ENCODE data around the gene PYGM. TPM values are rescaled to one million over a fixed set of nuclear protein-coding genes. Genes with fewer than 3 reads are reported as not detected.

The PYGM gene
- total RNA-seq, 1 experiment from 2014 or later = 1.6 TPM

DNA sequence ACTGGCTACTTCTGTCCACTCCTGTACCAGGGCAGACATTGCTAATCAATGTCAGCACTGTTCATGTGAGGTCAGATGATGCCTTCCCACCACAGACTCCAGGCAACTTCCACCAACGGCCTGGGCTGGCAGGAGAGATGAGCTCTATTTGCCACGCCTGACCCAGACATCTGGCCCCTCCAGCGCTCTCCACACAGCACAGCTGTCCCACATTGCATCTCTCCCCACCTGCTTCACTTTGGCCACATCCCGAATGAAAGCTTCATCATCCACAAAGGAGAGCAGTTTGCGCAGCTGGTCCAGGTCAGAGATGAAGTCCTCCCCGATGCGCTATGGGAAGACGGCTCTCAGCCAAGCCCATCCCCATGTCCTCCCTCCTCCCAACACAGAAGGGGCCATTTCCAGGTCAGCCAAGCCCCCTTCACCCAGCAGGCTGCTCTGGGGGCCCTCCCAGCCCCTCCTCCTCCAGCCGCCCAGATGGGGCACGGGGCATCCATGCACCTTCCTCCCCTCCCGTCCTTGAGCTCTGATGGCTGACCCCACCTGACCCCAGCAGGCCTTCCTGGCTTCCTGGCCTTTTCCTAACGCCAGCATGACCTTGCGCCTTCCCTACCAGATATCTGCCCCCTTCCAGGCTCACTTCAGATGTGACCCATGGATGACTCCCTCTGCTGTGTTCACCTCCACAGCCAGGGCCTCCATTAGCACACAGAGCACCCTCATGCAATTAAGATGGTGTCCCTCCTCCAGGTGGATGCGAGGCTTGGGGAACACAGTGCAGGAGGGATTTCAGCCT lies 7.4 kb downstream of the PYGM start:
- H3K4me3 ChIP-seq = no peak overlapping the region
- no peak overlapping the region for H3K4me2 ChIP-seq
- no peaks in the 10 kb centered on the region for H3K4me1 ChIP-seq (replicated peaks; ENCODE audit: insufficient read depth)
- no peaks in the 10 kb centered on the region for H3K36me3 ChIP-seq (ENCODE audit: low read depth)
- no peaks in the 10 kb centered on the region for H4K20me1 ChIP-seq (ENCODE audit: insufficient read depth)
- H3K27ac ChIP-seq = no peak overlapping the region
- H3K27me3 ChIP-seq (ENCODE audit: insufficient read depth, low read depth) = no peaks in the 10 kb centered on the region
- intact Hi-C loops (cut with micrococcal nuclease; ENCODE audit: unreplicated experiment) = no loop called here
- peaks cover 18% of the 10 kb centered on the region; the same call in 1 of the 2 replicates for H3F3A ChIP-seq (ENCODE audit: insufficient read depth, low read depth)
- TF ChIP-seq, protein P1, sequence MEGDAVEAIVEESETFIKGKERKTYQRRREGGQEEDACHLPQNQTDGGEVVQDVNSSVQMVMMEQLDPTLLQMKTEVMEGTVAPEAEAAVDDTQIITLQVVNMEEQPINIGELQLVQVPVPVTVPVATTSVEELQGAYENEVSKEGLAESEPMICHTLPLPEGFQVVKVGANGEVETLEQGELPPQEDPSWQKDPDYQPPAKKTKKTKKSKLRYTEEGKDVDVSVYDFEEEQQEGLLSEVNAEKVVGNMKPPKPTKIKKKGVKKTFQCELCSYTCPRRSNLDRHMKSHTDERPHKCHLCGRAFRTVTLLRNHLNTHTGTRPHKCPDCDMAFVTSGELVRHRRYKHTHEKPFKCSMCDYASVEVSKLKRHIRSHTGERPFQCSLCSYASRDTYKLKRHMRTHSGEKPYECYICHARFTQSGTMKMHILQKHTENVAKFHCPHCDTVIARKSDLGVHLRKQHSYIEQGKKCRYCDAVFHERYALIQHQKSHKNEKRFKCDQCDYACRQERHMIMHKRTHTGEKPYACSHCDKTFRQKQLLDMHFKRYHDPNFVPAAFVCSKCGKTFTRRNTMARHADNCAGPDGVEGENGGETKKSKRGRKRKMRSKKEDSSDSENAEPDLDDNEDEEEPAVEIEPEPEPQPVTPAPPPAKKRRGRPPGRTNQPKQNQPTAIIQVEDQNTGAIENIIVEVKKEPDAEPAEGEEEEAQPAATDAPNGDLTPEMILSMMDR (conservative IDR thresholded peaks at IDR 0.05) = no peak
- TF ChIP-seq EZH2 (IDR thresholded peaks at IDR 0.05; ENCODE audit: low read depth) = no peak
- no peaks in the 10 kb centered on the region for H3K9me2 ChIP-seq (ENCODE audit: insufficient read depth)
- POLR2A ChIA-PET (ENCODE audit: unreplicated experiment) = interaction anchor here (0.5 kb wide), 1 partner anchor 498 kb away, joined by 6 read pairs; no protein-coding TSS in a partner anchor
- no peak for DNase-seq
- H2AFZ ChIP-seq = no peak overlapping the region
- CTCF ChIA-PET = interaction anchor here (0.7 kb wide), 1 partner anchor 10 kb away, joined by 3 read pairs; no protein-coding TSS in a partner anchor
- no peaks in the 10 kb centered on the region for H3K9me3 ChIP-seq (ENCODE audit: insufficient read depth, low read depth)
- H3K79me2 ChIP-seq (ENCODE audit: low read depth) = no peaks in the 10 kb centered on the region
- no TSS peak for BruUV-seq (replicated peaks)

DNA sequence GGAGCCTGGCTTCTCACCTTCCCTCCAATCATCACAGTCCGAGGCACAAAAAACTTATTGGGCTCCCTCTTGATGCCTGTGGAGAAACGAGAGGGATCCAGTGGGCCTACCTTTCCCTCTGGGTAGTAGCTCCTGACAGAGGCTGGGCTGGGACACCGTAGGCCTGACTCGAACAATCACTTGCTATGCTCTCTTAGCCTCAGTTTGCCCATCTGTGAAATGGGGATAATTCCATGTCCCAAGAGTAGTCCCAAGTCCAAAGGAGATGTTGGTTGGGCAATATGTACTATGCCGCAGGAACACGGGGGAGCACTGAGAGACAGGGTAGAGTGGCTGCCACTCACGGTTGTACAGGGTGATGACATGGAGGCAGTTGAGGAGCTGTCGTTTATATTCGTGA lies 8.2 kb downstream of the PYGM start:
- intact Hi-C loops (cut with micrococcal nuclease; ENCODE audit: unreplicated experiment) = no loop called here
- no peak for DNase-seq
- no peaks in the 10 kb centered on the region for H3K79me2 ChIP-seq (ENCODE audit: low read depth)
- peaks cover 10% of the 10 kb centered on the region; the same call in 1 of the 2 replicates for H3F3A ChIP-seq (ENCODE audit: insufficient read depth, low read depth)
- no peak overlapping the region for H3K4me3 ChIP-seq
- H3K36me3 ChIP-seq (ENCODE audit: low read depth) = no peaks in the 10 kb centered on the region
- H3K27me3 ChIP-seq (ENCODE audit: insufficient read depth, low read depth) = no peaks in the 10 kb centered on the region
- ChIA-PET POLR2A (ENCODE audit: unreplicated experiment) (interaction anchor here (0.5 kb wide), 1 partner anchor 499 kb away, joined by 6 read pairs; no protein-coding TSS in a partner anchor), CTCF (interaction anchor here (0.6 to 0.7 kb wide), 2 partner anchors 9 to 318 kb away, joined by 3 read pairs; no protein-coding TSS in a partner anchor)
- no peak overlapping the region for H3K4me2 ChIP-seq
- H3K27ac ChIP-seq = no peak overlapping the region
- H2AFZ ChIP-seq = no peak overlapping the region
- no peaks in the 10 kb centered on the region for H4K20me1 ChIP-seq (ENCODE audit: insufficient read depth)
- H3K9me3 ChIP-seq (ENCODE audit: insufficient read depth, low read depth) = no peaks in the 10 kb centered on the region
- no peaks in the 10 kb centered on the region for H3K9me2 ChIP-seq (ENCODE audit: insufficient read depth)
- no TSS peak for BruUV-seq (replicated peaks)
- TF ChIP-seq, protein P1 (conservative IDR thresholded peaks at IDR 0.05) = no peak
- TF ChIP-seq EZH2 (IDR thresholded peaks at IDR 0.05; ENCODE audit: low read depth) = no peak
- no peaks in the 10 kb centered on the region for H3K4me1 ChIP-seq (replicated peaks; ENCODE audit: insufficient read depth)

DNA sequence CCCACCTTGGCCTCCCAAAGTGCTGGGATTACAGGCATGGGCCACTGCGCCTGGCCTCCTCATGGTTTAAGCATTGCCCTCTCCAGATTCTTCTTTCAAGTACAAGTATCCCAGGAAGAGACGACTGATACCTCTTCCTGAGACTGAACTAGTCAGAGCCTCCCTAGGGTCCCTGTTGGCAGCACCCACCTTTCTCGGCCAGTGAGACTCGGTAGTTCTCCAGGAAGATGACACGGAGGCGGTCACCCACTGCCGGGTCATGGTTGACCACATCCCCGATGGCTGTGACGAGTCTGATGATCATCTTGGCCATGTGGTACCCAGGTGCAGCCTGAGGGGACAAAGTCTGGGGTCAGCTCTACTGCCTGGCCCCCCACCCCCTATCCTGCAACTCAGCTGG lies 8.6 kb downstream of the PYGM start:
- H3F3A ChIP-seq (ENCODE audit: insufficient read depth, low read depth) = peaks cover 6% of the 10 kb centered on the region; the same call in 1 of the 2 replicates
- CTCF ChIA-PET = interaction anchor here (0.6 kb wide), 1 partner anchor 318 kb away, joined by 3 read pairs; no protein-coding TSS in a partner anchor

More for the DNA sequence above, 8.6 kb downstream of the PYGM start:
- BruUV-seq (replicated peaks) = no TSS peak
- TF ChIP-seq, protein P1 (conservative IDR thresholded peaks at IDR 0.05) = no peak
- TF ChIP-seq EZH2 (IDR thresholded peaks at IDR 0.05; ENCODE audit: low read depth) = no peak
- POLR2A ChIA-PET (ENCODE audit: unreplicated experiment) = no interaction called here
- H2AFZ ChIP-seq = no peak overlapping the region
- H3K79me2 ChIP-seq (ENCODE audit: low read depth) = no peaks in the 10 kb centered on the region
- H3K27me3 ChIP-seq (ENCODE audit: insufficient read depth, low read depth) = no peaks in the 10 kb centered on the region
- H4K20me1 ChIP-seq (ENCODE audit: insufficient read depth) = no peaks in the 10 kb centered on the region
- H3K36me3 ChIP-seq (ENCODE audit: low read depth) = no peaks in the 10 kb centered on the region
- no peak overlapping the region for H3K4me2 ChIP-seq
- DNase-seq = no peak
- no peaks in the 10 kb centered on the region for H3K9me3 ChIP-seq (ENCODE audit: insufficient read depth, low read depth)
- no peak overlapping the region for H3K4me3 ChIP-seq
- no peaks in the 10 kb centered on the region for H3K9me2 ChIP-seq (ENCODE audit: insufficient read depth)
- intact Hi-C loops (cut with micrococcal nuclease; ENCODE audit: unreplicated experiment) = no loop called here
- no peak overlapping the region for H3K27ac ChIP-seq
- no peaks in the 10 kb centered on the region for H3K4me1 ChIP-seq (replicated peaks; ENCODE audit: insufficient read depth)
